Activated CD4-positive, alpha-beta T cell treated with anti-CD3 and anti-CD28 coated beads, Interleukin-2, amount 10 ng/mL, durations not matched to agents 24 days and 14 days (primary cell): ENCODE results near the gene SEPTIN10. TPM values are rescaled to one million over a fixed set of nuclear protein-coding genes. Genes with fewer than 3 reads are reported as not detected.

Source experiments
- DNase-seq: peaks from one replicate; pipeline ENCODE4 v3.0.0; 2022
- H3K27ac Mint-ChIP-seq: one replicate; pipeline ENCODE4 v1.8.0; 2022; ENCODE audit warnings: mild to moderate bottlenecking, mixed read lengths
- H3K27me3 Mint-ChIP-seq: one replicate; pipeline ENCODE4 v1.8.0; 2022; ENCODE audit warnings: mixed read lengths
- H3K36me3 Mint-ChIP-seq: one replicate; pipeline ENCODE4 v1.8.0; 2022; ENCODE audit warnings: low read depth, mild to moderate bottlenecking, mixed read lengths
- H3K4me1 Mint-ChIP-seq: one replicate; pipeline ENCODE4 v1.8.0; 2021; ENCODE audit warnings: mixed read lengths
- H3K4me3 Mint-ChIP-seq: one replicate; pipeline ENCODE4 v1.8.0; 2022; ENCODE audit warnings: mild to moderate bottlenecking, moderate library complexity, mixed read lengths
- H3K9me3 Mint-ChIP-seq: one replicate; pipeline ENCODE4 v1.8.0; 2021; ENCODE audit warnings: mixed read lengths
- intact Hi-C: fragments of 100-400 bp; cut with micrococcal nuclease; formaldehyde crosslinking; loops from one replicate; pipeline ENCODE4 v1.15.1; 2023
- total RNA-seq: library from RNA; stranded (reverse); gene quantifications from 2 replicates; pipeline ENCODE4 v1.2.3, GENCODE V29; 2022

SEPTIN10 gene
- total RNA-seq, 1 donor from 2014 or later, result 0.14 TPM

DNA sequence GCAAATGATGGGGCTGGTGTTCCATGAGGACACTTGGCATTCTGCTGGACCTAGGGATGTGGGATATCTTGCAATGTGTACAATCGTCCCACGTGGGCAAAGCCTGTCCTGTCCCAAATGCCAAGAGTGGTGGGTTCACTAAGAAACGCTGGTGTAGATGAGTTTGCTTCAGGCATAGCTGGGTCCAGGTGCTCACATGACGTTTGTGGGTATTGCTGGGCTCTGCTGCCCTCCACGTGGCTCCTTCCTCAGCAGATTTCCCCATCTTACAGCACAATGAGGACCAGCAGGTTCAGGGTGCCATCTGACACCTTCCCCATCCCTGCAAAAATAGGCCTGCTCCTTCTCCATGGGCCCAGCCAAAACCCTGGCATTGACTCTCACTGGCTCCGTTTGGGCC is 105.9 kb downstream of the SEPTIN10 start:
- no peaks in the 10 kb centered on the region for H3K36me3 Mint-ChIP-seq
- no peak overlapping the region for H3K4me3 Mint-ChIP-seq
- H3K27me3 Mint-ChIP-seq, result peaks cover 4% of the 10 kb centered on the region
- intact Hi-C loops, result no loop called here
- H3K27ac Mint-ChIP-seq, result no peak overlapping the region
- DNase-seq, result no peak
- no peaks in the 10 kb centered on the region for H3K9me3 Mint-ChIP-seq
- no peaks in the 10 kb centered on the region for H3K4me1 Mint-ChIP-seq

DNA sequence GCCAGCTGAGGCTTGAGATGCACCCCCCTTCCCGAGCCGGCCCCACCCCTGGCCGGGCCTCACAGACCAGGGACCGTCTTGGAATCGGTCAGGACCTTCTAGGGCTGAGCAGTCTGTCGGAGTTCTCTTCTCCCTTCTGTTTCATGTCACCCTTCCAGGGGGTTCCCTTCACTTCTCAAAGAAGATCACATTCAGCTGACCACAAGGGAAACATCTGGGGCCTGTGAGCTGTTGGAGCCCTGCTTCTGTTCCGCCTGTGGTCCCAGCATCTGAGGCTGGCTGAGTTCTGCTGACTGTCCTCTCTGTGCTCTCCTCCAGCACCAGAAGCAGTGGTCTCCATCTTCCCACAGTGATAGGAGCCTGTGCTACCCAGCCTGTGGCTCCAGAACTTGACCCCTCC is 106.5 kb downstream of the SEPTIN10 start:
- Mint-ChIP-seq H3K4me1 (no peaks in the 10 kb centered on the region), H3K9me3 (no peaks in the 10 kb centered on the region), H3K27ac (no peak overlapping the region), H3K36me3 (no peaks in the 10 kb centered on the region), H3K27me3 (peaks cover 4% of the 10 kb centered on the region), H3K4me3 (no peak overlapping the region)
- DNase-seq, result no peak
- intact Hi-C loops, result no loop called here

DNA sequence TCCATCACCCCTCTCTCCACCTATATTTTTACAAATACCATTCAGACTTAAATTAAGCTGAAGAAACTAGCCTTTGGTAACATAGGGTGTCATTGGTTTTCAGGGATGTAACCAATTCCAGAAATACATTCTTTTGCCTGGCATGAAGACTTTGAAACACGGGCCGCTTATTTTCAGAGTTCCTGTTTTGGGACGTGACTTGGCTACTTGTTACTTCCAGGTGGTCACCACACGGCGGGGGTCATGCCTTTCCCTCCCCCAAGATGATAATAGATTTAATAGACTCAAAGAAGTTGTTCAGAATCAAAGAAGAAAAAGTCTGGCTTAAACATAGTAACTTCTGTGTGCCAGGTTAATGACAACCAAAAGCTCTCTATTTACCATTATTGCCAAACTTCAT is 110.6 kb downstream of the SEPTIN10 start:
- no peak overlapping the region for H3K27ac Mint-ChIP-seq
- H3K4me1 Mint-ChIP-seq, result no peaks in the 10 kb centered on the region
- DNase-seq, result no peak
- H3K27me3 Mint-ChIP-seq, result peaks cover 3% of the 10 kb centered on the region
- intact Hi-C loops, result no loop called here
- H3K36me3 Mint-ChIP-seq, result no peaks in the 10 kb centered on the region
- no peak overlapping the region for H3K4me3 Mint-ChIP-seq
- no peaks in the 10 kb centered on the region for H3K9me3 Mint-ChIP-seq

DNA sequence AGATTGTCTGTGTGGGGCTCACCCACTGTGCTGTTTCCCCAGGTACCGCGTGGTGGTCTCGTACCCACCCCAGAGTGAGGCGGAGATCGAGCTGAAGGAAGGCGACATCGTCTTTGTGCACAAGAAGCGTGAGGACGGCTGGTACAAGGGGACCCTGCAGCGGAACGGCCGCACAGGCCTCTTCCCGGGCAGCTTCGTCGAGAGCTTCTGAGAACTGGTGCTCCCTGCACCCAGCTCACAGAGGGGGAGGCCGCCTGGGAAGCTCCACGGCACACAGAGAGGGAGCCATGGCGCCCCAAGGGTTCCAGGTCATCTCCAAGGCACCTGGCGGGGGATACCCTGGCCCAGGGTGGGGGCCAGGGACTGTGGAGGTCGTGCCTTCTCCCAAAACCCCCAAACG is 112.3 kb downstream of the SEPTIN10 start:
- H3K27me3 Mint-ChIP-seq, result peaks cover 2% of the 10 kb centered on the region
- no peak for DNase-seq
- intact Hi-C loops, result no loop called here
- H3K9me3 Mint-ChIP-seq, result no peaks in the 10 kb centered on the region
- H3K27ac Mint-ChIP-seq, result no peak overlapping the region
- H3K4me3 Mint-ChIP-seq, result no peak overlapping the region
- H3K36me3 Mint-ChIP-seq, result no peaks in the 10 kb centered on the region
- H3K4me1 Mint-ChIP-seq, result no peaks in the 10 kb centered on the region

DNA sequence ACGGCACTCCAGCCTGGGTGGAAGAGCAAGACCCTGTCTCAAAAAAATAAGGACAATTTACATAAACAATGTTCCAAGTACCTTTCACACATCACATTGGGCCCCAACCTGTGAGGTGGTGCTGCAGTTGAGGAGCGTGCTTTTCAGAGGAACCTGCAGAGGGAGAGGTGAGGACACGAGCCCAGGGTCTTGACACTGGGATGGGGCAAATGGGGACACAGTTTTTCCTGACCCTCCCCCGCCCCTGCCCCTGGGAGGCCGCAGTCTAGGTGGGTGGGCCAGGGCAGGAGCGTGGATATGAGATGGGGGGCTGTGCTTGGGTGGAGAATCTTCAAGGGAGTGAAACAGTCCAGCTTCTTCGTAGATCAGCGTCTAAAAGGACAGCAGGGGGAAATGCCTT is 112.9 kb downstream of the SEPTIN10 start:
- intact Hi-C loops, result no loop called here

DNA sequence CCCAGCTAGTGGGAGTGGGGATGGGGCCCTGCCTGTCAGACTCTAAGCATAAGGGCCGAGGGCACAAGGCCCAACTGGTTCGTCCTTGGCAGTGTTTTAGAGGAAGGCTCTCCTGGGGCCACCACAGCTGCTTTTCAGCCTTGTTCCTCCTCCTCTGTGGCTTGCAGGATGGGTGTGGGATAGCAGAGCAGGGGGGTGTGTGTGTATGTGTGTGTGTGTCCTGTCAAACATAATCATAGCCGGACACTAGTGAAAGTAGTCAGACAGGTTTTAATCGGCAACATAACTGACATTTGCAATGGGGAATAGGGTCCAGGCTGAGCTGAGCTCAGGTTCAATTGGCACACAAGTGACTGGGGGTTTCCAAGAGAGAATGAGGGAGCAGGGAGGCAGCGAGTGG is 114.2 kb downstream of the SEPTIN10 start:
- intact Hi-C loops, result no loop called here
- Mint-ChIP-seq H3K27ac (no peak overlapping the region), H3K27me3 (peaks cover 2% of the 10 kb centered on the region), H3K4me1 (no peaks in the 10 kb centered on the region), H3K4me3 (no peak overlapping the region), H3K36me3 (no peaks in the 10 kb centered on the region), H3K9me3 (no peaks in the 10 kb centered on the region)
- no peak for DNase-seq

More for the DNA sequence above, 112.9 kb downstream of the SEPTIN10 start:
- Mint-ChIP-seq H3K9me3 (no peaks in the 10 kb centered on the region), H3K27ac (no peak overlapping the region), H3K36me3 (no peaks in the 10 kb centered on the region), H3K4me1 (no peaks in the 10 kb centered on the region), H3K4me3 (no peak overlapping the region), H3K27me3 (peaks cover 2% of the 10 kb centered on the region)
- no peak for DNase-seq

DNA sequence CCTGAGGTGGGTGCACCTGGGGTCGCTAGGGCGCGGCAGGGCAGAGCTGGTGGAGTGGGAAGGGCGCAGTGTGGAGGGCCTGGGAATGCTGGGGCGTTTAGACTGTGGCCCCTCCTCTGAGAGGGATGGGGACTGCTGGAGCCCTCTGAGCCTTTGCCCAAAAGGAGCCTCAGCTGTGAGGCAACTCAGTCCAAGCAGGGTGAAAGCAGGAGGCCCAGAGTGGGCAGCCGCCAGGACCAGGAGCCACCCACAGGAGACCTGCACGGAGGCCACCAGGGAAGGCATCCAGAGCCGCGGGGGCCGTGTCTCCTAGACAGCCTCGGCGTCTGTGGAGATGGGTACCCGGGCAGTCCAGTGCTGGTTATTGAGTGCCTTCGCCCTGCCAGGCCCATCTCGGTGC is 114.9 kb downstream of the SEPTIN10 start:
- Mint-ChIP-seq H3K4me1 (no peaks in the 10 kb centered on the region), H3K27me3 (no peaks in the 10 kb centered on the region), H3K4me3 (no peak overlapping the region), H3K36me3 (no peaks in the 10 kb centered on the region), H3K27ac (no peak overlapping the region), H3K9me3 (no peaks in the 10 kb centered on the region)
- DNase-seq, result no peak
- intact Hi-C loops, result no loop called here

DNA sequence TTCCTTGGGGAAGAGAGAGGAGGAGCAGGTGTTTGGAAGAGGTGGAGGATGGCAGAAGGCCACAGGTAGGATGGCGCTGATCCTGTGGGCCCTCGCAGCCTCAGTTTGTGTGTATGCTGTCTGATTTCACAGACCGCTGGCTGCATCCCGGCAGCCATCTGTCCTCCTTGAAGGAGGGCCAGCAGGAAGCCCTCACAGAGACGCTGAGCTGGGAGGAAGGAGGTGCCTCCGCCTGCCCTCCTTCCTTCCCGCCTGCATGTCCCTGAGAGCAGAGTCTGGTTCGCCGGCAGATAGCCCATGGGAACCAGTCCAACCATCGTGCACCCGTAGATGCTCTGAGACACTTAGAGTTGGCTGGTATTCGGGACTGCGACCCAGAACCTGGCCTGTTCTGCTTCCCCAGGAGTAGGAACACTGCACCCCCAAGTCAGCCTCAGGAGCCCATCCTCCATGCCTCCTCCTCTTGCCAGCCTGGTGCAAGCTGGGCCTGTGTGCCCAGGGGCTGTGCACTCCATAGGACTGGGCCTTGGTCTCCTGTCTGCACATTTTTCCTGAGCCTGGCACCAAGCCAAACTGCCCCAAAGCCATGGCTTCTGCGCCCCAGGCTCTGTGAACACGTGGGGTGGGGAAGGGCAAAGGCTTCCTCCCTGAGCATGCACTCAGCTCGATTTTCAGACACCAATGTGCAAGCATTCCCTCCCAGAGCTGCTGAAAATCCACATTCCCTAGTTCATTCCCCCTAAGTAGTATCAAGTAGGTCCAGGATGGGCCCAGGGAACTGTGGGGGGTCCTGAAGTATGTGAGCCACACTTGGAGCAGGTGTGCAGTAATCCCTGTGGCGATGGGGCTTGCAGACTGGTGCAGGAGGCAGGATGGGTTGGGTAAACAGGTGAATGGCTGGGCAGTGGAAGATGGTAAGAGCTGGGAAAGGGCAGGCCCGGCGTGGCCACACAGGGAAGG is 115.6 kb downstream of the SEPTIN10 start:
- no peak for DNase-seq
- Mint-ChIP-seq H3K4me3 (no peak overlapping the region), H3K36me3 (no peaks in the 10 kb centered on the region), H3K4me1 (no peaks in the 10 kb centered on the region), H3K27me3 (no peaks in the 10 kb centered on the region), H3K27ac (no peak overlapping the region), H3K9me3 (no peaks in the 10 kb centered on the region)
- intact Hi-C loops, result no loop called here

DNA sequence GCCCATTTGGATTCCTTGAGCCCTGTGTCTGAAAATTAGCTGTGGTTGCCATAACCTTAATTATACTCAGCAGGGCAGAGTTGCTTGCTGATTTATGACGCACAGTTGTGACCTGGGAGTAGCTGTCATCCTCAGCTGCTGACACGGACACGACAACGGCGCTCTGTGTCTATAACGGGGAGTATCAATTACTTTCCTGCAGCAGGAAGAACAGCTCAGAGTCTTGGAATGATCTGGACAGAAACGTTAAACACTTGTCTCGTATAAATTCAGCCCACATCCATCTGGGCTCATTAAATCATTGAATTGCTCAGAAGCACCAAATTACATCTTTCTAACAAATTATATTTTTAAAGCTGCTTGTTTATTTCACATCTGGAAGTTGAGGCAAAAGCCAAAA is 116.3 kb downstream of the SEPTIN10 start:
- Mint-ChIP-seq H3K27me3 (no peaks in the 10 kb centered on the region), H3K27ac (no peak overlapping the region), H3K4me1 (no peaks in the 10 kb centered on the region), H3K36me3 (no peaks in the 10 kb centered on the region), H3K9me3 (no peaks in the 10 kb centered on the region), H3K4me3 (no peak overlapping the region)
- DNase-seq, result no peak
- intact Hi-C loops, result no loop called here

DNA sequence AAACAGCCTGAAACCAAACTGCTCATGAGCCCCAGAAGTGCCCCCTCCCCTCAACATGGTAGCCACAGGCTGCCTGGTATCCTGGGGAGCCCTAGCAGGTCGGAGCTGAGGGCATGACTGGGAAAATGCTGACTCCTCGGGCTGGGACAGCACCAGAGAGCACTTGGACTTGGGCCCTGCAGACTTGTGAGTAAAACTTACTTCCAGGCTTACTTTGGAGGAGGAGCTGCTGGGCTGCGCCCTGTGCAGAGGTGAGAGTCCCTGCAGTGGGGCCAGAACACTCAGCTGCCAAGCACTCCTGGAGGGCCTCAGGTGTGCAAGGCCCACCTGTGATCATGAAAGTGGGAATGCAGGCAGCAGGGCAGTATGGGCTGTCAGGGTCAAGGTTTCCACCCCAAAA is 119.4 kb downstream of the SEPTIN10 start:
- H3K9me3 Mint-ChIP-seq, result no peaks in the 10 kb centered on the region
- H3K27ac Mint-ChIP-seq, result no peak overlapping the region
- no peaks in the 10 kb centered on the region for H3K27me3 Mint-ChIP-seq
- H3K4me1 Mint-ChIP-seq, result no peaks in the 10 kb centered on the region
- H3K4me3 Mint-ChIP-seq, result no peak overlapping the region
- DNase-seq, result no peak
- intact Hi-C loops, result no loop called here
- no peaks in the 10 kb centered on the region for H3K36me3 Mint-ChIP-seq

DNA sequence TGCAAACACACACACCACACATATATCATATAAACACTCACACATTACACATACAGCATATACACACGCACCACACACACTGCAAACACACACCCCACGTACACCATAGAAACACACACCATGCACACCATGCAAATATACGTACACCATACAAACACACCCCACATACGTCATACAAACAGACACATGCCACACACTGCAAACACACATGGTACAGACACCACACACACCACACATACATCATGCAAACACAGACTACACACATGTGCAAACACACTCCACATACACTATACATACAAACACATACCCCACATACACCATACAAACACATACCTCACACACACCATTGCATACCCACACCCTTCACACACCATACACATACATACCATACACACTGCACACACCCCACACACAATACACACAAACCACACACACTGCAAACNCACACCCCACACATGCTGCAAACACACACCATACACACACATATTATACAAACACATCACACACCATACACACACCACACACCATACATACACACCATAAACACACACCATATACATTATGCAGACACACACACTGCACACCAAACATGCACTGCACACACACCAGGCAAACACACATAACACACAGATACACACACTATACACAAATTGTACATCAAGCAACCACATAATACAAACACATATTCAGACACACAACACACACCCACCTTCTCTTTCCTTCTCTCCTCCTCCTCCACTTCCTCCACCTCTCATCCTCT is 120.4 kb downstream of the SEPTIN10 start:
- Mint-ChIP-seq H3K9me3 (no peaks in the 10 kb centered on the region), H3K36me3 (no peaks in the 10 kb centered on the region), H3K27me3 (no peaks in the 10 kb centered on the region), H3K4me3 (no peak overlapping the region), H3K4me1 (no peaks in the 10 kb centered on the region), H3K27ac (no peak overlapping the region)
- intact Hi-C loops, result no loop called here
- DNase-seq, result no peak

Other genes with a start within 250 kb of the SEPTIN10 start
- 0.26 TPM in 2 replicates for gene SOWAHC, start 398 bp upstream of the SEPTIN10 start, total RNA-seq
- 27.8 and 29.7 TPM in 2 replicates for gene RGPD5, start 180.3 kb upstream of the SEPTIN10 start, total RNA-seq